DMS53 (cell line): ENCODE measurements around the gene RPS27A.
"Not testable (repeated sequence)": the region's sequence is repeated elsewhere in the genome, so short reads cannot be mapped to it uniquely, and the experiment has no call there.

Experiments
- DNase-seq: peaks from one replicate; lab custom pipeline; 2025; lab: John Stamatoyannopoulos, UW

RPS27A gene

GRCh38 chr2:55232084-55232862 is at the start of gene RPS27A, which contains the start of gene CLHC1:
TSS of gene RPS27A (plus strand) at chr2:55232688. CDS start at chr2:55232825, 137 bp downstream.
TSS of gene CLHC1 (minus strand) at chr2:55232293. CDS start at chr2:55222411, 9,882 bp downstream.
- peak; percentile 99 for DNase-seq

DNA sequence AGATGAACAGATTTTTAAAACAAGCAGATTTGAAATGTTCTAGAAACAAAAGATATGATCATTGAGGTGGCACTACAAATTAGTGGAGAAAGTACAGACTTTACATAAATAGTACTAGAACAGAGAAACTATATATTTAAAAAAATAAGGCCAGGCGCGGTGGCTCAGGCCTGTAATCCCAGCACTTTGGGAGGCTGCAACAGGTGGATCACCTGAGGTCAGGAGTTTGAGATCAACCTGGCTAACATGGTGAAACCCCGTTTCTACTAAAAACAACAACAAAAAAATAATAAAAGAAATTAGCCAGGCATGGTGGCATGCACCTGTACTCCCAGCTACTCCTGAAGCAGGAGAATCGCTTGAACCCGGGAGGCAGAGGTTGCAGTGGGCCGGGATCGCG is 45.7 kb upstream of the RPS27A start:
- not testable (repeated sequence) for DNase-seq

DNA sequence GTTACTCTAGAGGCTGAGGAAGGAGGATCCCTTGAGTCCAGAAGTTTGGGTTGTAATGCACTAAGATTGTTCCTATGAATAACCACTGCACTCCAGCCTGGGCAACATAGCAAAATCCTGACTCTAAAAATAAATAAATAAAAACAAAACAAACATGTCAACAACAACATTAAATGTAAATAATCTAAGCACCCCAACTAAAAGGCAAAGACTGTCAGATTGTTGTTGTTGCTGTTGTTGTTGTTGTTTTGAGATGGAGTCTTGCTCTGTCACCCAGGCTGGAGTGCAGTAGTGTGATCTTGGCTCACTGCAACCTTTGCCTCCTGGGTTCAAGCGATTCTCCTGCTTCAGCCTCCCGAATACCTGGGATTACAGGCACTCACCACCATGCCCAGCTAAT is 40.6 kb upstream of the RPS27A start:
- DNase-seq: not testable (repeated sequence)

DNA sequence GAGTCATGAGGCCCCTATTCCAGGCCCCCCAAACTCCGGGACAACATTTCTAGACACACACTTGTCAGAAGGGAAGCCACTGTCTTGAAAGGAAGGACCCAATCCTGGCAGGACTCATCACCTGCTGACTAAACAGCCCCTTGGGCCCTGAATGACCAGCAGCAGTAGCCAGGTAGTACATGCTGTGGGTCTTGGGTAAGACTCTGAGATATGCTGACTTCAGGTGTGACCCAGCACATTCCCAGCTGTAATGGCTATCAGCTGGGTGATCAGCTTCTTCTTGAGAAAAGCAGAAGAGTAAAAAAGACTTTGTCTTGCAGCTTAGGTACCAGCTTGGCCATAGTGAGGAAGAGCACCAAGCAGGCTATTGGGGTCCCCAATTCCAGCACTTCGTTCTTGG is 36.0 kb upstream of the RPS27A start:
- no peak for DNase-seq

- no peak for DNase-seq
These were observed 32.1 kb upstream of the RPS27A start for GRCh38 chr2:55200416-55200815.

DNA sequence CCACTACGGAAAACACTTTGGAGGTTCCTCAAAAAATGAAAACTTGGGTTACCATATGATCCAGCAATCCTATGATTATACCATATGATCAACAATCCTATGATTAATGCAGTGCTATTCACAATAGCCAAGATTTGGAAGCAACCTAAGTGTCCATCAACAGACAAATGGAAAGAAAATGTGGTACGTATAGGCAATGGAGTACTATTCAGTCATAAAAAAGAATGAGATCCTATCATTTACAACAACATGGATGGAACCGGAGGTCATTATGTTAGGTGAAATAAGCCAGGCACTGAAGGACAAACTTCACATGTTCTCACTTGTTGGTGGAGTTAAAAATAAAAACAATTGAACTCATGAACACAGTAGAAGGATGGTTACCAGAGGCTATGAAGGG is 28.0 kb upstream of the RPS27A start:
- no peak for DNase-seq

GRCh38 chr2:55204950-55205349 is 27.5 kb upstream of the RPS27A start:
- no peak for DNase-seq

GRCh38 chr2:55213822-55214221 is 18.7 kb upstream of the RPS27A start:
- DNase-seq: no peak

DNA sequence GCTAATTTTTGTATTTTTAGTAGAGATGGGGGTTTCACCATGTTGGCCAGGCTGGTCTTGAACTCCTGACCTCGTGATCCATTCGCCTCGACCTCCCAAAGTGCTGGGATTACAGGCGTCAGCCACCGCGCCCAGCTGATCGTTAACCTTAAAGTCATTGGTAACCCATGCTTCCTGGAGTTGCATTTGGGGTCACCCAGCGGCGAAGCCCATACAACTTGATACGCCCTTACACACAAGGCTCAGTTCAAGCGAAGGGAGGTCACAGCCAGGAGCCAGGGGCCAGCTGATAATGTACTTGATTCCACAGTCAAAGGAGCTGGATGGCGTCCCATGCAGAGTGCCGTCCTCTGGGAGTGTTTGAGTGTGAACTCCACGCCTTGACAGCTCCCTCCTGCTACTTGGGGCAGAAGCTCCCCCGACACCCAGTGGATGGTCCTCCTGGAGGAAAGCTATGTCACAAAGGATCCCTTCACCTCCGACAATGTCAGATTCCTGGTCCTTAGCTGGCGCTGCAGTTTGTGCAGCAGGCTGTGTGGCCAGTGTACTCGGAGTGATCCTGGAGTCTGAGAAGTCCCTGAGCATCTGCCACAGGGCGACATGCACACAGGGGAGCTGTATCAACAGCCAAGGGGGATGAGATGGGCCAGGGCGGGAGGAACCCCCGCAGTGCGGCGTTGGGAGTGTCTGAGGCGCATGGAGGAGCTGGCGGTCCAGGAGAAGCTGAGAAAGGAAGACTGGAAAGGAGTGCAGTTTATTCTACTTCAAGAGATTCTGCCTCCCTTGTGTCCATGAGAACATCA is 8.3 kb upstream of the RPS27A start:
- peak; percentile 38 for DNase-seq

- no peak for DNase-seq
These were observed 7.7 kb upstream of the RPS27A start for GRCh38 chr2:55224761-55225261.

GRCh38 chr2:55225481-55226020 is 6.9 kb upstream of the RPS27A start:
- no peak for DNase-seq

GRCh38 chr2:55227437-55228225 is 4.9 kb upstream of the RPS27A start:
- DNase-seq: peak; percentile 13

DNA sequence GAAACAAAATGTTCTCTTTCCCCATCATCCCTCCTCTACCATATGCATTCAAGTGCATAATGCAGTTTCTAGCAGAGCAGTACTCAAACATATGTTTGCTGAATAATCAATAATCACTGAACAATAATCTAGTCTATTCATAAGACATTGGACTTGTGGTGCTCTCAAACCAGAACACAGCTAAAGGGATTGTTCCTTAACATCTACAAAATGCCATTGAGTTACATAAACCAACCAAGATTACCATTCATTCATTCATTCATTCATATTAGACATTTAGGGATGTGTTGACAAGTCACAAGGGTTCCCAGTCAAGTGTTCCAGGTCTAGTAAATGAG is 4.3 kb upstream of the RPS27A start:
- DNase-seq: no peak

- no peak for DNase-seq
These were observed 3.3 kb upstream of the RPS27A start for GRCh38 chr2:55229221-55229620.

DNA sequence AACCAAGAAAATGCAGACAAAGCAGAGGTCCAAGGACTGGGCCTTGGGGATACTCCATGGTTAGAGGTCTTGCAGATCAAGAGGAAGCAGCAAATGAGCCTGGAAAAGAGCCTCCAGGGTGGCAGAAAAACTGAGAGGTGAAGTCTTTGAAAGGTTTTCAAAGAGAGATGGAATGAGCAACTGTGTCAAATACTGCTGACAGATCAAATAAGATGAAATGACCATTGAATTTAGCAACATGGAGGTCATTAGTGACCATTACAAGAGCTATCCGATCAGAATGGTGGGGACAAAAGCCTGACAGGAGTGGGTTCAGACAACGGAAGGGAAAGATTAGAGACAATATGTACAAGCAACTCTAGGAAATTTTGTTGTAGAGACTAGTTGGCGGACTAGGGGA is 1.9 kb upstream of the RPS27A start:
- DNase-seq: no peak

DNA sequence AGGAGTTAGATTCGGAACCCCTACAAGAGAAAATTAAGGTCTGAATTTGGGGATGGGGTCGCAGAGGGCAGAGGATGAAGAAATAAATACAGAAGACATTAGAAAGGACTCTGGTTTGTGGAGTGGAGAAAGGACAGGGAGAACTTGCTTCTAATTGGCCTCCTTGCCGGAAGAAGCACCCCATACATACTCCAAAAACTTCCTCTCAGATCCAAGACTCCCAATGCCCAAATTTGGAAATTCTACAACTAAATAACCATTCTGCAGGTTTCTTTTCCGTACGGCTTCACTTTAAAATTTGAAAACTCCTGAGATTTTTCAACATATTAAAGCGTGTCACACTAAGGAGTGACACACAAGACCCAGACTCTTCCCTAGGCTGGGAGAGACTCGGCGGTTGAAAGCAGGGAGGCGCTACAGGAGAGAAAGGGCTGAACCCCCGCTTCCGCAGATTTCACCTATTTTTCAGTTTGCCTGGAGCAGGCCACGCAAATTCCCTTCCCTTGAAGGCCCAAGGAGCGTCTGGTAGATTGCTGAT is 873 bp upstream of the RPS27A start:
- peak; percentile 90 for DNase-seq

DNA sequence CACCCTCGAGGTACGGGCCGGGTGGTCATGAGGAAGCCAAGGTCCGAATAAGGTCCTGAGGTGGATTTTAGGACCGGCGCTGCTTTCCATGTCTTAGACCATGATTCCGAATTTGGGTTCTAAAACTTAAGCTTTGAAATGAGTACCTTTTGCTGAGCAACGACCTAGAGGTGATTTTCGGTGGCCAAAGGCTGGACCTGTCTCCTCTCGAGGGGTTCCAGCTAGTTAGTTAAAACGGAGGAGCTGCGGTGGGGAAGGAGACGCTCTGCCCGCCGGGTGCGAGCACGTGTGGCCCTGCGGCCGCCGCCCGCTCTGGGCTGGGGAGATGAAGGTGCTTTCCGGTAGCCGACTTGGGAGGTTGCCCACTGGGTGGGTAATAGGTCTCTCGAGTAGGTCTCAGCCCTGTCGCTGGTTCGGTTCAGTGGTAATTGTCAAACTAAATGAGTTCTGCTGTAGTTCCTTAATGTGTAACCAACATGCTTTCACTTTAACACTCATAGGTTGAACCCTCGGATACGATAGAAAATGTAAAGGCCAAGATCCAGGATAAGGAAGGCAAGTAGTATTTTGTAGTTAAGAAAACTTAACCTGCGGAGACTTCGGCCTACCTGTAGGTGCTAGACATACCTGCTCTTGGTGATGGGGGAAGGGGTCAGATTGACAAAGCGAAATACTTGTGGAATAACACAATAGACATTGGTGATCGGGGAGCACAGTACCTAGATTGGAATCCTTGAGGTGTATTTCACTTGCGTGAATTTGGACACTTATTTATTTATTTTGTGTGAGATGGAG is 572 bp downstream of the RPS27A start:
- DNase-seq: peak; percentile 62

DNA sequence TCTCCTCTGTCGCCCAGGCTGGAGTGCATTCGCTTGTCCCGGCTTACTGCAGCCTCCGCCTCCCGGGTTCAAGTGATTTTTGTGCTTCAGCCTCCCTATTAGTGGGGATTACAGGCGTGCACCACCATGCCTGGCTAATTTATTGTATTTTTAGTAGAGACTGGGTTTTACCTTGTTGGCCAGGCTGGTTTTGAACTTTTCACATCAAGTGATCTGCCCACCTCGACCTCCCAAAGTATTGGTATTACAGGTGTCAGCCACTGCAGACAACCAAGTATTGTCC is 1.1 kb downstream of the RPS27A start:
- DNase-seq: no peak

DNA sequence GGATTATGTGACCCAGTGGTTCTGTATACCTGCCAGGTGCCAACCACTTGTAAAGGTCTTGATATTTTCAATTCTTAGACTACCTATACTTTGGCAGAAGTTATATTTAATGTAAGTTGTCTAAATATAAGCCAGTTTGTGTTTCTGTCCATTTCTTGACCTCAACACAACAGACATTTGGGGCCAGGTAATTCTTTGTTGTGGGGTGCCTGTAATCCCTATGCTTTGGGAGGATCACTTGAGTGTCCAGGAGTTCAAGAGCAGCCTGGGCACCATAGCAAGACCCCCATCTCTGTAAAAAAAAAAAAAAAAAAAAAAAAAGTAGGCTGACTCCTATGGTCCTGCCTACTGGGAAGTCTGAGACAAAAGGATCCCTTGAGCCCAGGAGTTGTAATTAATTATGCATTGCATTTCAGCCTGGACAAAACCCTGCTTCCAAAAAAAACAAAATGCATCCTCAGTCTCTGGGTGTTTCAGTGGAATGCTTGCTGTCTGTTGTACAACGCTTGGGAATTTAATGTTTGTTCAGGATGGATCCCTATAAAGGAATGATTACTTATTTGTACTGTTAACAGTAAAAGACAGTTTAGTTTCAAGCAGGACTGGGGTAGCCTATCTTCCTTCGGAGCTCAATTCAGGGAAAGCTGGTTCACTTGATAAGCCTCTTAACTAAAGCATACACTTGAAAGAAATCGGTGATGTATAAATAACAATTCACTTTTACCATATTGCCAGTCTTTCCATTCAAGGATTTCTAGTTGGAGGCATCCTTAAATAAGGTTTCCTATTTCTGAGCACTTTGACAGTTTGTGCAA is 3.4 kb downstream of the RPS27A start:
- peak; percentile 35 for DNase-seq

DNA sequence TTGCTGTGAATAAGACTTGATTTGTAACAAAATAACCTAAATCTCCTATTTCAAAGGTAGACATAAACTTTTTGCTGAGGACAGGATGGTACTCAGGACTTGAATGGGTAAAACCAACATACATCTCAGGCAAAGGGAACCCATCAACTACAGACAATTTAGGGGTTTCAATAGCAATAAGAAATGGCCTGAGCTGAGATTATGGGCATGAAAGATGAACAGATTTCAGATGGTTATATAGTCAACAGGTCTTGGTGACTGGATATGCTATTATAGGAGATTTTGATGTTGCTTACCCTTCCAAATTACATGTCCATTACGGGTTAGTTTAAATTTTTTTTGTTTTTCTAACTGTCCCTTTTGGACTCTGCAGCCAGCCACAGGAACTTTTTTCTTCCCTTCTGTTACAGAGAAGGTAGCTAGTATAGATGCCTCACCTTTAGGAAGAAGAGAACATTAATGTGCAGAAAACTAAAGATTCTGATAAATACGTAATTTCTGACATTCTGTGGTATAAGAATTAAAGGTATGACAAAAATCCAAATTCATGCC is 4.6 kb downstream of the RPS27A start:
- peak; percentile 12 for DNase-seq
